HG02798 (cell line): ENCODE results near the gene INPP5A.

Source experiments
- ATAC-seq: cut with Tn5 transposase; IDR thresholded peaks from one replicate; pipeline ENCODE4 v1.9.1; 2021; ENCODE audit warnings: mild to moderate bottlenecking; ENCODE audit not compliant: unreplicated experiment, poor library complexity

INPP5A gene

DNA sequence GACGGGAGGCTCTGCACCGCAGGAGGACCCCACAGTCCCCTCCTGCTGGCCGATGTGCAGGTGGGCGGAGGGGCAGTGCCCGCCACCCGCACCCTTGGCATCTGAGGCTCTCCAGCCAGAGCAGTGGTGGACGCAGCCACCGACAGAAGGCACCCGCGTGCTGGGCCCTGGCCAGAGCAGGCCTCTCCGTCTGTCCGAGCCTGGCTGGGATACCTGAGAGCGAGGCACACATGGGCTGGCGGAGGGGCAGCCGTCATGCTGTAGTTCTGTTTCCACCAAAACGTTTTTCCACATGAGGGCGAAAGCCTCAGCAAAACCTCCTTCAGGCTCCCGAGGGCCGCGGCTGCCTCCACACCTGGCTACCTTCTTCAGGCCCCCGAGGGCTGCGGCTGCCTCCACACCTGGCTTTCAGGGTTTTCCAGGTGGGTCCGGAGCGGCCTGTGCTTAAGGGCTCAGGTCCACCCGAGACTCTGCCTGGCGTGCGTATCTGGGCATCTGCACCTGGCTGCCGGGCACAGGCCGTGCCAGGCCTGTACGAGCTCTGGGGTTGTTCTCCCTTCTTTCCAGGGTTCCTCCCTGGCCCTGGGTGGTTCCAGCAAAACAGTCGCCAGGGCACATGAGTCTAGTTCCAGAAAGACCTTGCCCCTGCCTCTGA, 115.5 kb downstream of the INPP5A start:
- no peak for ATAC-seq

DNA sequence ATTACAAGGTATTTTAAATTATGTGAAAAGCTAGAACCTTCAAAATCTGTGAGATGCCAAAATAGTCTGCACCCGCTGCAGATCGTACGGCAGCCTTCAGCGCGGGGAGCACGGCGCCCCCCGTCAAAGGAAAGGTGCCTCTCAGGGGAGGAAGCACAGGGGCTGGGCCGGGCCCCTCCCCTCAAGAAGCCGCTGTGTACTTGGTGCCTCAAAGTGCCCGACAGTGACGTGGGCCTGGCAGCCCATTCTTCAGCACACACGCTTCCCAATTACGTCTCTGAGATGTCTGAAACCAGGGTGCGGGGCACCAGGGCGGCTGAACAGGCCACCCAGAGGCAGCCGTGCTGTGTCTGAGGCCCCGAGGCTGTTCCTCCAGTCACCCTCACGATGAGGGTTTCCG, 116.1 kb downstream of the INPP5A start:
- no peak for ATAC-seq

DNA sequence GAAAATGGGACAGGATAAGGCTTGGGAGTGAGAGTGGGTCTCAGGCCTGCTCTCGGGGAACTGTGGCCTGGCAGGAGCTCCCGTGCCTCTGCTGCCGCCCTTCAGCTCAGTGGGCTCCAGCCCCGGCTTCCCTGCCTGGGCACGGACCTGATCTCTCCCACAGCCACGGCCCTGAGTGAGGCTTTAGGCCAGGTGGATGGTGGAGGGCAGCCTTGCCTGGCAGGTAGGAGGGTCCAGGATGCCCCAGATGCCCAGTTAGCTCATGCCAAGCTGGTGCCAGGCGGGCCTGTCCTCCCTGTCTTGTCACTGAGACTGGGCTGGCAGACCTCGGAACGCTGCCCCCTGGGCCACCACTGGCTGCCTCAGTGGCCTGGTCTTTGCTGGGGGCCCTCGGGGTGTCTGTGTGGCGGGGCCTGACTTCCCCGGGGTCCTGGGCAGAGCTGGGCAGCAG, 116.6 kb downstream of the INPP5A start:
- ATAC-seq = no peak

DNA sequence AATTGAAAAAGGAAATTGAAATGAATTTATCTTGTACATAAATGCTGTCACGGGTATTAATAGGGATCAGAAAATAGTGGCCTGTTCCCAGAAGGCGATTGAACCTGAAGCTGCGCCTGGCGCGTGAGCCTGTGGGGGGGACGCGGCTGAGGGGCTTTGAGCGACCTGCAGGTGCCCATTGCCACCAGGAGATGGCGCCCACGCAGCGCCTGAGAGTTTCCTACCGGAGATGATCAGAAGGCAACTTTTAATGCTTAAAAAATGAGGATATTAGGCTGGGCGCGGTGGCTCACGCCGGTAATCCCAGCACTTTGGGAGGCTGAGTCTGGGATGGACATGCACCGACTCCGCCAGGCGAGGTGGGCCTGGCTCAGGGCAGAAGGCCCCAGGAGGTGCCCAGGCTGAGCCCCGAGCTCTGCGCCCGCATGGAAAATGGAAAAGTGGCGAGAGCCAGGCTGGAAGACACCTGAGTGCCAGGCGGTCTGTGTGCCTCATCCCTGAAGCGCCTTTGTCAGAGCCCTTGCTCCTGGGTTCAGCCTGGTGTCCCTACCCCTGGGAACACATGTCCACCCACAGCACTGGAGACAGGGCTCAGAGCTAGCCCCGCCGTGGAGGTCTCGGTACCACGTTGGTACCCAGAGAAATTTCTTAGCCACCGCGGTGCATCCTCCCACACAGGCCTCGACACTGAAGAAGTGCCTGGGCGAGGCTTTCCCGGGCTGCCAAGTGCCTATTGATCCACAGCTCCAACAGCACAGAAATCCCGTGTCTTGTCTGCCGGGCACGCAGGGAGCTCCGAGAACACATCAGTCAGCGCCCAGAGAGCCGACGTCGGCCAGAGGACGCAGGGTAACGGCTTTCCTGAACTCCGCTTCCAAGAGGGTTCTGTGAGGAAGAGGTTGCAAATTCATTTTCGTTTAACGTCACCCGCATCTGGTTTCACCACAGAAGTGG, 117.4 kb downstream of the INPP5A start:
- no peak for ATAC-seq

DNA sequence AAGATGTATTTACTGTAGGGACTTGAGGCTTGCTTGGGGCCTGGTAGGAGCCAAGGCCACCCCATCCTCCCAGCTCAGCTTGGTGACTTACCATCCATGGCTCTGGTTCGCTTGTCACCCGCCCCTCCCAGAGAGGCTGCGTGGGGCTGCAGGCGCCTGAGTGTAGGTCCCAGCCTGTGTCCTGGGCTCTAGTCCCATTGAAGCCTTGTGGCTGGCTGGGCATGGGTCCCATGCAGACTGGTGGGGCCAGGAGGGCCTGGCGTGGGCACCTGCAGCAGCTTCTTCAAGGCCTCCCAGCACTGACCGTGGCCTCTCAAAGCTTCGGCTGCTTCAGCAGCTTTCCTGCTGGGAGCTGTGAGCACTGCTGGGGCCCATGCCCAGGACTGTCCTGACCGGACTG, 118.1 kb downstream of the INPP5A start:
- ATAC-seq = no peak

DNA sequence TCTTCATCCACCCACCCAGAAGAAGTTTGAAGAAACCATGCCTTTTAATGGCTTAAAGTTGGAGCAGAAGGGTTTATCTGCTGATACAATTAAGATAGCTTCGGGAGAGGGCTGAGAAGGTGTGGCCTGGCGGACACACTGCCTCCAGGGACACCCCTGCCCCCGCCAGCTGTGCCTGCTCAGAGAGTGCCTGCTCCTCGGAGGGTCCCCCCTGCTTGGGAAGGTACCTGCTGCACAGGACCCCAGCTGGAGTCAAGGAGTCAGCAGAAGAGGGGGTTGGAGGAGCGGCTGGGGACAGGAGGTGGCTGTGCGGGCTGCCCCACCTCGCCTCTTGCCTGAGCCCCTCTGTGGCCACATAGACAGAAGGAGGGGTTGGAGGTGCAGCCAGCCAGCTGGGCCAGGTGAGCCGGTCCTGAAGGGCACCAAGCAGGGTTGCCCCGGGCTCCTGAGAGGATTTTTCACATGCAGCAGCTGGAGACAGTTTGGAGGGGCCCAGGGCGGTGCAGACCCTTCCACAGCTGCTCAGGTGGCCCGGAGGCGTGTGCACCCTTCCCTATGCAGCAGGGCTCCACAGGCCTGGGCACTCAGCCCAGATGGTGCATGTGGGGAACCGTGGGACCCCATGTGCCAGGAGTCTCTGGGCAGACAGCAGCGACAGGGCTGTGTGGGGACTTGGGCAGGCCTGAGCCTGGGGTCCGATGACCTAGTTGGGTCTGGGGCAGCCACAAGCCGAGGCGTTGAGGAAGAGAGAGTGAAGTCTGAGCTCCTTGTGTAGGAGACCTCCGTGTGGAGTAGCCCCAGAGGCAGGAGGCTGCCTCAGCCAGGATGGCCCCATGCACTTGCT, 118.9 kb downstream of the INPP5A start:
- ATAC-seq = no peak

DNA sequence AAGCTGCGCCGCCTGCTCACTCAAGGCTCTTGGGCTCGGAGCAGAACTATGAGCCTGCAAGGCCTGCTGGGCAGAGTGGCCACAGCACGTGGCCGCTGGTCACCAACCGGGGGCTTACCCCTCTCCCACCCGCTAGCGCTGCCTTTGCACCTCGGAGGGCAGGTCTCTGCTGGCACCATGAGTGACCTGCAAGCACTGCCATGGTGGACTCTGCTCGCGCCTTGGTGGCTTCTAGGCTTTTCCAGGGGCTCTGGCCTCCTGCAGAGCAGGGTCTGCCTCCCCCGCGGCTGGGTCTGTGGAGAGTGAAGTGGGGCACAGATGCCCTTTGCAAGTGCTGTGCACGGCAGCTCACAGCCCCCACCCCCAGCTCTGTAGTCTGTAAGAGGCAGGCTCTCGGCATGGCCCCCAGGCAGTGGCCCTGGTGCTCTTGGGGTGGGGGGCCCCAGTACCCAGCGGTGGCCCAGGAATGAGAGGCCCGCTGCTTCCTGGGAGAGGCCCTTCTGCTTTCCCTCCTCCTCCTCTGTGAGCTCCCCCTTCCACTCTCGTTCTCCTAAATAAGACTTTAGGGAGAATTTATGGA, 119.6 kb downstream of the INPP5A start:
- no peak for ATAC-seq

DNA sequence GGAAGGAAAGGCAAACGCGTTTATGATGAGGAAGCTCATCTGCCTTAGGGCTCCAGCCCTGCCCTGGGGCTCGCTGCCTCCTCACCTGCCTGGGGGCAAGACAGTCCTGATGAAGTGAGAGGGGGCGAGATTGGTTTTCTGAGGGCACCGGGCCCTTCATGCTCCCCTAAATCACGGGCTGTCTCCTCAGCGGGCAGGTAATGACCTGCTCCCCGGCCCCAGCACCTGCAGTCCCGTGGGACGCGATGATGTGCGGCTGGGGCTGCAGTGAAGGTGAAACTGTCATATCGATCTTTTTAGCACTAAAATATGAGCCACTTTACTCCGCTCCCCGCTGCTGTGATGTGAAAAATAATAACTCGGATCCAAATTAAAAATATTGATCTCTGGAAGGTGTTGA, 120.2 kb downstream of the INPP5A start:
- no peak for ATAC-seq

DNA sequence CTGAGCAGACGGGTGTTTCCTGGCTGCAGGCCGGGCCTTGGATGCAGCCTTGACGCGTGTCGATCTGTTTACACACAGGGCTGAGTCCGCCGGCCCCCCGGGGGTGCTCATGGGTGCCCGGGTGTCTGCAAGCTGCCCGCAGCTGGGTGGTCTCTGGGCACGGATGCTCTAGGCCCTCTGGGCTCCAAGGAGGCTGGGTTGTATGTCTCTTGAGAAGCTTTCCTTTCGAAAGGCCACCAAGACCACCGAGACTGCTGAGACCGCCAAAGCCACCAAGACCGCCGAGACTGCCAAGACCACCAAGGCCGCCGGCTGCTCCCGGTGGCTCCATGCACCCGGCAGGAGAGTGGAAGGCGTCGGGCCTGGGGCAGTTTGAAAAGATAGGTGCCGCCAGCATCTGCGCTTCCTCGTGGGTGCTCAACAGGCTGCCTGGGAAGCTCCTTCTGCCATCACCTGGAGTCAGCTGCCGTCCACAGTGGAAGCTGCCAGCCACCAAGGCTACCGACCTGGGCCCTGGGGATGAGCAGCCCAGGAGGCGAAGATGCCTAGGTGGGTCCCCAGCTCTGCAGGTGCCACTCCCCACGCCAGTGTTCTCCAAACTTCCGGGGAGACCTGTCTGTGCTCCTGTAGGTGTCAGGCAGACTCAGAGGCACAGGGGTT, 121.1 kb downstream of the INPP5A start:
- ATAC-seq = no peak

DNA sequence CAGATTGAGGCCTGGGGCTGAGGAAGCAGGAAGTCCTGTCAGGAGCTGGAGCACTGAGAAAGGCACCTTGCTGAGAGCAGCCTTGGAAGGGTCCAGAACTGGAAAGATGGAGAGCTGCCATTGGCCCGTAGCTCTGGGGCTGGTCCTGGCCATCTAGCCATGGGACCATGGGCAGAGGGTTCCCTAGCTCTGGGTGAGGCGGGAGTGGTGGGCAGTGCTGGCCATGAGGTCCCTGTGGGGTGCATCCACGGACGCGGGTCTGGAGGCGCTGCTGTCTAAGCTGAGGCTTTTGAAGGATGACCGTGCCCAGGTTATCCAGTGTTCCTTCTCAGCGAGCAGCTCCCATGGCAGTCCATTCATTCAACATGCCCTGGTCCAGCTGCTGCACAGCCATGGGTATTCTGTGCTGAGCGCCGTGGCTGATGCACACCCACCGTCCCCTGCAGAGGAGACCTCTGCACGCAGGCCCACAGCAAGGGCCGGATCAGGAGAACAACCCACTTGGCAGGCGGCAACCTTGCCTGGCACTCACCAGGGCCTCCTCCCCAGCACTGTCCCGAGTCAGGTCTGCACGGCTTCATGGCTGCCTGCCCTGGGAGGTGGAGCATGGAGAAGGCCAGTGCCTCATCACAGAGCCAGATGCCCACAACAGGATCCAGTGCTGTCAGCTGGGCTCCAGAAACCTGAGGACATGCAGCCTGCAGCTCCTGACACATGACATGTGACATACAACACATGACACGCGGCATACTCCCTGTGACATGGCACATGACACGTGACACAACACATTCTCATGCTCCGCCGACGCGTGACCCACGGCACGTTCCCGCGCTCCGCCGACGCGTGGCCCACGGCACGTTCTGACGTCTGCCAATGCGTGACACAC, 121.9 kb downstream of the INPP5A start:
- no peak for ATAC-seq

DNA sequence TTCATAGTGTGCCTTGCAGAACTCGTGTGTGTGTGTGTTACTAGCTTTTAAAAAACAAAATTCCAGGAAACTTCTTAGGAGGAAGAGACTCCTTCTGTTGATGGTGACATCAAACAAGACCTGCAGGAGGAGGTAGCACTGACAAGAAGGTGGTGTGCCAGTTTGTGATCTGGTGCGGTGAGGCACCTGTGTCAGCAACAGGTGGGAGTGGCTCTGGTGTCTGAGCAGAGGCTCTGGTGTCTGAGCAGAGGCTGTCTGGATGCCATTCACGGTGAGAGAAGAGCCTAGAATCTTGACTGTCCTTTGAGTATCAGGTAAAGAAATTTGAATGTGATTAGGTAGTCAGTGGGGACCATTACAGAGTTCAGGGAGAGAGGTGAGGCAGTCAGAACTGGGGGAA, 122.8 kb downstream of the INPP5A start:
- ATAC-seq = no peak

DNA sequence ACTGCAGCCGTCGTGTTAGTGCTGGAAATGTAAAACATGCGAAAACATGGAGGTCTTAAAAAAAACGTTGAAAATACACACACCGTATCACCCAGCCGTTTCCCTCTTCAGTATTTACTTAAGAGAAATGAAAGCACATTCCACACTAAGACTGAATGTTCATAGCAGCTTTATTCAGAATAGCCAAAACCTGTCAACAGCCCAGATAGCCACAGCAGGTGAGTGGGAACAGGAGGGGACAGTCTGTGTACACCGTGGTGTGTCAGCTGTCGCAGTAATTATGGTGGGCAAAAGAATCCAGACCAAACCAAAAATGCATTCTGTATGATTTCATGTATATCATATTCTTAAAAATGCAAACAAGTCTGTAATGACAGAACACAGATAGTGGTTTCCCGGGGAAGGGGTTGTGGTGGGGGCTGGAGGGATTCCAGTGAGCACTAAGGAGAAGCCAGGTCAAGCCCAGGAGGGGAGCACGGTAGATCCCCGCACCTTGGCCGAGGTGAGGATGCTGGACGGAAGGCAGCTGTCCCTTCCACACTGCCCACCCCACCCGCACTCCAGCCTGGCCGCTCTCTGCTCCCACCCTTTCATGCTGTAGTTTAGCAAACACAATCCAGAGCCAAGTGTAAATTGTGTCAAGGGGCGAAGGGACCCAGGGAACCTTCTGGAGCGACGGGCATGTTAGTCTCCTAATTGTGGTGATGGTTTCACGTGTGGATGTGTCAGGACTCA, 124.8 kb downstream of the INPP5A start:
- ATAC-seq = no peak

DNA sequence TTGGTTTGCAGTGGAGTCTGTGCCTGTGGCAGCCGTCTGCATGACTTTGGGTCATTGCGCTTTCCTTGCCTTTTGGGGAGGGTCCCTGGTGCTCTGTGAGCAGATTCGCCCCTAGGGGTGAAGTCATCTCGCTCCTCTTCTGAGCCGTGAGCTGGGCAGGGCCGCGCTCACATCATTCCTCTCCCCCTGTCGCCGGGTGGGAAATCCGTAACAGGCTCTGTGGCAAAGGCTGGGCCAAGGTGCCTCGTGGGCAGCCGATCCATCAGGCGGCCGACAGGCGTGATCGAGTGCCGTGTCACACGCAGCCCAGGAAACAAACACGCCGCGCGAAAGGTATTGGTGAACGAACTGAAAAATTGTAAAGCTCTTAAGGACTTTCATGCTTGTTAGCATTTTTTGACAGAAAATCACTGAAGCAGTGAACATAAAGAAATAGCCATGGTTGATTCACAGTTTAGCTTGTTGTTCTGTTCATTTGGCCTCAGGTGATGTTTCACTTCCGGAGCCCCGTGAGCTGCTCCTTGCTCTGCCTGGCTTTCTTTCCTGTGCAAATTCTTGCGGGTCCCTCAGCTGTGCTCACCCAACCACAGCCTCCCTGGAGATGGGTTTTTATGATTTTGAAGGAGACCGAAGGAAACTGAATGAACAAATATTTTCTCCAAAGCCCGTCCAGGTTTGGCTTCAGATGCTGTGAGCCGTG, 126.2 kb downstream of the INPP5A start:
- no peak for ATAC-seq

DNA sequence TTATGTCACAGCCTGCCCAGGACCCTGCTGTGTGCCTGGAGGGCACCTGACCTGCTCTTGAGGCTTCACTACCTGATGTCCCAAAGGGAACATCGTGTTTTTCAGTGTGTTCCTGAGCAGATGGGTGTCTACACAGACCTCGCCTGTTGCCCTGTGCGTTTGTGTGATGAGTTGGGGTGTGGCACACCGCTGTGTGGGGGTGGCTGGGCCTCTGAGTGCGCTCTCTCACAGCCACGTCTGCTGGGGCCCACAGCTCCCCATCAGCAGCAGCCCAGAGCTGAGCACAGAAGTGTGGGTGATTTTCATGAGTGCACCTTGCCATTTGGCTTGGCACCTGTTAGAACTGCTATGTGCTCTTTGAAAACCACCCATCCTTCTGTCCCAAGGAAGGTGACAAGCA, 126.8 kb downstream of the INPP5A start:
- no peak for ATAC-seq

DNA sequence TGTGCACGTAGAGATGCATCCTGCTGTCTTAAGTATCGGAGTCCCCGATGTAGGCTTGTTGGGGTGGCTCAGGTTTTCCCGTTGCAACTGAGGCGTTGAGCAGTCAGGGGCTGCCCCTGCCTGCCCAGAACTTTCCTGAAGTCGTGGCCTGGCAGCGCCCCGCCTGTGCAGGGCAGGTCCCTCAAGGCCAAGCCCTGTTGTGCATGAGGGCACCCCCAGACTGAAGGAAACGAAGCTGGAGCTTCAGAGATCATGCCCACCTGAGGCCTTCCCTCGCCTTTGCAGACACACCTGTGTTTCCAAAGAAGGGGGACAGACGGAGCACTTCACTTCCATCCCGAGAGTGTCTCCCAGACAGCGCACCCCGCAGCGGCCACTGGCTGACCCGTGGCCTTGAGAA, 127.3 kb downstream of the INPP5A start:
- ATAC-seq = no peak

DNA sequence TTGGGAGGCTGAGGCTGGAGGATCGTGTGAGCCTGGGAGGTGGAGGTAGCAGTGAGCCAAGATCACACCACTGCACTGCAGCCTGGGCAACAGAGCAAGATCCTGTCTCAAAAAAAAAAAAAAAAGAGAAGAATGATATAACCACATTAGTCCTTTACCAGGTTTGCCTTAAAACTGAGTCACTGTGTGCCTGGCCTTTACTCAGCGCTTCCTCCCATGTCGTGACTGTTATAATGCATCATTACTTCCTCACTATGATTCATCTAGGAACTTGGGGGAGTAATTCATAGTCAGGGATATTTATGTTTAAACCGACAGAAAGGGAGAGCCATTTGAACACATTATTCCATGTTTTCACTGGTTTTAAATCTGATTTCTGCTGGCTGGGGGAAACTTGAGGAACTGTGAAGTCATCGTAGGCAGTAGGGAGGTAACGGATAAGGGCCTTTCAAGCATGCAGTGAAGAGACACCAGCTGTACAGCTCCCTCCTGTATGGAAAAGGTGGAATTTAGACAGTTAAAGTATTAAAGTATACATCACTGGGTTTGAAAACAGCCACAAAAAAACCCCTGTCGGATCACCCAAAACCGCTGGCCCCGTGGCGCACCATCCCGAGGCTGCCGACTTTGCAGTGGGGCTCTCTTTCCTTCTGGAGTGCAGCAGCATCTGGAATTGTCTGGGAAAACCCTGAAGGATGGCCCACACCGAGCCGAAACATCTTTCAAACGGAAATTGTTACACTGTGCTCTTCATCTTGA, 128.5 kb downstream of the INPP5A start:
- no peak for ATAC-seq
